Measurements from ENCODE around the gene KIRREL3. TPM values are rescaled to one million over a fixed set of nuclear protein-coding genes. Genes with fewer than 3 reads are reported as not detected.

KIRREL3 gene
- total RNA-seq, 1 donor from 2014 or later: 0.38 TPM

- no peaks in the 10 kb centered on the region for H3K36me3 Mint-ChIP-seq (ENCODE audit: low read depth, unreplicated experiment)
- peaks cover 2% of the 10 kb centered on the region for H3K27me3 Mint-ChIP-seq (ENCODE audit: unreplicated experiment)
- no peak for DNase-seq (ENCODE audit: low spot score)
- H3K4me3 Mint-ChIP-seq (ENCODE audit: unreplicated experiment): no peak overlapping the region
- H3K9me3 Mint-ChIP-seq (ENCODE audit: unreplicated experiment): no peaks in the 10 kb centered on the region
- no peak overlapping the region for H3K27ac Mint-ChIP-seq (ENCODE audit: unreplicated experiment)
- H3K4me1 Mint-ChIP-seq (ENCODE audit: unreplicated experiment): no peaks in the 10 kb centered on the region
- no peak for TF ChIP-seq CTCF (IDR thresholded peaks at IDR 0.05; ENCODE audit: unreplicated experiment)
These were observed 418.5 kb downstream of the KIRREL3 start for GRCh38 chr11:126581871-126582648.

GRCh38 chr11:126578426-126578825 is 422.1 kb downstream of the KIRREL3 start:
- H3K27ac Mint-ChIP-seq (ENCODE audit: unreplicated experiment): no peak overlapping the region
- no peaks in the 10 kb centered on the region for H3K36me3 Mint-ChIP-seq (ENCODE audit: low read depth, unreplicated experiment)
- H3K27me3 Mint-ChIP-seq (ENCODE audit: unreplicated experiment): peaks cover 3% of the 10 kb centered on the region
- no peak for TF ChIP-seq CTCF (IDR thresholded peaks at IDR 0.05; ENCODE audit: unreplicated experiment)
- no peak for DNase-seq (ENCODE audit: low spot score)
- no peaks in the 10 kb centered on the region for H3K9me3 Mint-ChIP-seq (ENCODE audit: unreplicated experiment)
- H3K4me1 Mint-ChIP-seq (ENCODE audit: unreplicated experiment): no peaks in the 10 kb centered on the region
- no peak overlapping the region for H3K4me3 Mint-ChIP-seq (ENCODE audit: unreplicated experiment)

- peaks cover 3% of the 10 kb centered on the region for H3K27me3 Mint-ChIP-seq (ENCODE audit: unreplicated experiment)
- no peaks in the 10 kb centered on the region for H3K36me3 Mint-ChIP-seq (ENCODE audit: low read depth, unreplicated experiment)
- no peaks in the 10 kb centered on the region for H3K4me1 Mint-ChIP-seq (ENCODE audit: unreplicated experiment)
- no peak overlapping the region for H3K4me3 Mint-ChIP-seq (ENCODE audit: unreplicated experiment)
- DNase-seq (ENCODE audit: low spot score): no peak
- H3K27ac Mint-ChIP-seq (ENCODE audit: unreplicated experiment): no peak overlapping the region
- TF ChIP-seq CTCF (IDR thresholded peaks at IDR 0.05; ENCODE audit: unreplicated experiment): no peak
- H3K9me3 Mint-ChIP-seq (ENCODE audit: unreplicated experiment): no peaks in the 10 kb centered on the region
These were observed 422.5 kb downstream of the KIRREL3 start for GRCh38 chr11:126578021-126578420.

- H3K4me3 Mint-ChIP-seq (ENCODE audit: unreplicated experiment): no peak overlapping the region
- H3K27ac Mint-ChIP-seq (ENCODE audit: unreplicated experiment): no peak overlapping the region
- no peak for DNase-seq (ENCODE audit: low spot score)
- no peak for TF ChIP-seq CTCF (IDR thresholded peaks at IDR 0.05; ENCODE audit: unreplicated experiment)
- no peaks in the 10 kb centered on the region for H3K36me3 Mint-ChIP-seq (ENCODE audit: low read depth, unreplicated experiment)
- H3K27me3 Mint-ChIP-seq (ENCODE audit: unreplicated experiment): peaks cover 3% of the 10 kb centered on the region
- no peaks in the 10 kb centered on the region for H3K4me1 Mint-ChIP-seq (ENCODE audit: unreplicated experiment)
- H3K9me3 Mint-ChIP-seq (ENCODE audit: unreplicated experiment): no peaks in the 10 kb centered on the region
These were observed 424.7 kb downstream of the KIRREL3 start for GRCh38 chr11:126575849-126576248.

GRCh38 chr11:126573325-126573978 is 427.1 kb downstream of the KIRREL3 start:
- no peak overlapping the region for H3K27ac Mint-ChIP-seq (ENCODE audit: unreplicated experiment)
- no peak for DNase-seq (ENCODE audit: low spot score)
- H3K4me1 Mint-ChIP-seq (ENCODE audit: unreplicated experiment): no peaks in the 10 kb centered on the region
- TF ChIP-seq CTCF (IDR thresholded peaks at IDR 0.05; ENCODE audit: unreplicated experiment): no peak
- no peaks in the 10 kb centered on the region for H3K9me3 Mint-ChIP-seq (ENCODE audit: unreplicated experiment)
- H3K4me3 Mint-ChIP-seq (ENCODE audit: unreplicated experiment): no peak overlapping the region
- peaks cover 4% of the 10 kb centered on the region for H3K27me3 Mint-ChIP-seq (ENCODE audit: unreplicated experiment)
- no peaks in the 10 kb centered on the region for H3K36me3 Mint-ChIP-seq (ENCODE audit: low read depth, unreplicated experiment)
